Ascending aorta (tissue), 2 donors: Measurements from ENCODE around the gene KIAA1671. TPM values are rescaled to one million over a fixed set of nuclear protein-coding genes. Genes with fewer than 3 reads are reported as not detected.

Experiments used
- DNase-seq, 2 donors: peaks; one replicate each; pipeline ENCODE4 v3.0.0-alpha.2; 2019; ENCODE audit warnings: low spot score in 2 of 2
- H3K27ac ChIP-seq, 2 donors: fragments of 200-600 bp; sonication (generic); one replicate each; pipeline ENCODE4 v1.5.1; 2016 to 2017; ENCODE audit warnings: mild to moderate bottlenecking in 1 of 2
- H3K27me3 ChIP-seq: fragments of 200-600 bp; sonication (generic); one replicate; pipeline ENCODE4 v1.5.1; 2017
- H3K36me3 ChIP-seq, 2 donors: fragments of 200-600 bp; sonication (generic); one replicate each; pipeline ENCODE4 v1.5.1; 2016
- H3K4me1 ChIP-seq, 2 donors: fragments of 200-600 bp; sonication (generic); one replicate each; pipeline ENCODE4 v1.5.1; 2016 to 2017; ENCODE audit warnings: mild to moderate bottlenecking in 1 of 2
- H3K4me3 ChIP-seq, 2 donors: fragments of 200-600 bp; sonication (generic); one replicate each; pipeline ENCODE4 v1.5.1; 2016 to 2017; ENCODE audit warnings: mild to moderate bottlenecking in 1 of 2
- H3K9me3 ChIP-seq, 2 donors: fragments of 200-600 bp; sonication (generic); one replicate each; pipeline ENCODE4 v1.5.1; 2016
- CTCF ChIP-seq, 3 experiments: fragments of 200-600 bp in 2 of 3; fragments of 450-650 bp in 1 of 3; sonication (generic) in 2 of 3; IDR thresholded peaks; one replicate each; pipeline ENCODE4 v1.5.1; 2016 to 2019; ENCODE audit warnings: antibody characterized with exemption in 3 of 3, mild to moderate bottlenecking in 1 of 3, moderate library complexity in 1 of 3
- intact Hi-C: fragments of 100-400 bp; cut with DNase I; formaldehyde crosslinking; loops from one replicate; pipeline ENCODE4 v1.15.1; 2023
- total RNA-seq: library from RNA; depleted of rRNA; stranded (reverse); fragments of >200 nt; gene quantifications from one replicate; pipeline ENCODE4 v1.1.0, GENCODE V29; 2016

KIAA1671 gene
- total RNA-seq, 1 donor from 2014 or later: 79.0 TPM

DNA sequence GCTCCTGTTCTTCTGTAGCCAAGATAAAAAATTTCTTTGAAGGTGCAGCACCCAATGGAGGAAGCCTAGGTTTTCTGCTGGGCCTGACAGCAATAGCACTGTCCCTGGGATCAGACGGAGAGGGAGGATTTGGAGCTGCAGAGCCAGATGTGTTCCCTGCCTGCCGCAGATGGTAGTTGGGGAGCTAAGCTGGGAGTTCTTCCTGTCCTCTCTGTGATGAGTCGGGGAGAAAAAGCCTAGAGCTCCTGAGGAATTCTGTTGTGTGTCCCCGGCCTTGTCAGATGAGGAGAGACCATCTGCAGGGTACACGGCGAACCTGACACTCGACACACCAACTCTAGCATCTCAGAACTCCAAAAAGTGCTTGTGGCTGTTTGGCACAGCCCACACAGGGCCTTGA lies 143.4 kb downstream of the KIAA1671 start:
- peaks cover 12 to 57% of the 10 kb centered on the region in 2 donors for H3K4me1 ChIP-seq
- no peak overlapping the region for H3K4me3 ChIP-seq
- no peaks in the 10 kb centered on the region for H3K36me3 ChIP-seq
- no peak for TF ChIP-seq CTCF (IDR thresholded peaks at IDR 0.05)
- intact Hi-C loops: no loop called here
- peak overlapping the region; percentile 60 to 61 for H3K27ac ChIP-seq
- no peaks in the 10 kb centered on the region for H3K27me3 ChIP-seq
- no peak for DNase-seq
- H3K9me3 ChIP-seq: no peaks in the 10 kb centered on the region

DNA sequence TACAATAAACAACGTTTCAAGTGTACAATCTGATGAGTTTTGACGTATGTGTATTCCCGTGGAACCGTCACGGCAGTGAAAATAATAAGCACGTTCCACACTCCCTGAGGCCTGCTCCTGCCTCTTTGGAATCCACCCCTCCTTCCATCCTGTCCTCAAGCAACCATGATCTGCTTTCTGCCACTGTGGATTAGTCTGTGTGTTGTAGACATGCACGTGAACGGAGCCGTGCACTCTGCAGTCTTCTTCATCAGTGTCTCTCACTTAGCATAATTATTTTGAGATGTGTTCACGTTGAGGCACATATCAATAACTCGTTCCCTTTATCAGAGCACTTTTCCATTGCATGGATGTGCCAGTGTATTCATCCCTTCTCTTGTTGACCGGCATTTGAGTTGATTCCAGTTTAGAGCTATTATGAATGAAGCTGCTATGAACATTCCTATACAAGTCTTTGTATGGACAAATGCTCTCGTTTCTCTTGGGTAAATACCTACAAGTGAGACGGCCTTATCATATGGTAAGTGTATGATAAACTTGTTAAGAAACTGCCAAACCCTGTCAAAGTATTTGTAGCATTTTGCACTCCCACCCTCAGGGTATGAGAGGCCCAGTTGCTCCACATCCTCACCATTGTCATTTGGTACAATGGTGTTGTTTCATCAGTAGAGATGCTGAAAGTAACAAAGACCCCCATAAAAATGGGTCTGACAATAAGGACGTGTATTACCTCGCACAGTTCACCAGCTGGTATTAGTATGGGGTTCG lies 144.3 kb downstream of the KIAA1671 start:
- Histone ChIP-seq H3K9me3 (no peaks in the 10 kb centered on the region), H3K27ac (peak overlapping the region; percentile 60 to 61), H3K4me3 (no peak overlapping the region), H3K27me3 (no peaks in the 10 kb centered on the region), H3K4me1 (peaks cover 16 to 67% of the 10 kb centered on the region in 2 donors), H3K36me3 (no peaks in the 10 kb centered on the region)
- no peak for DNase-seq
- TF ChIP-seq CTCF (IDR thresholded peaks at IDR 0.05): no peak
- intact Hi-C loops: no loop called here

DNA sequence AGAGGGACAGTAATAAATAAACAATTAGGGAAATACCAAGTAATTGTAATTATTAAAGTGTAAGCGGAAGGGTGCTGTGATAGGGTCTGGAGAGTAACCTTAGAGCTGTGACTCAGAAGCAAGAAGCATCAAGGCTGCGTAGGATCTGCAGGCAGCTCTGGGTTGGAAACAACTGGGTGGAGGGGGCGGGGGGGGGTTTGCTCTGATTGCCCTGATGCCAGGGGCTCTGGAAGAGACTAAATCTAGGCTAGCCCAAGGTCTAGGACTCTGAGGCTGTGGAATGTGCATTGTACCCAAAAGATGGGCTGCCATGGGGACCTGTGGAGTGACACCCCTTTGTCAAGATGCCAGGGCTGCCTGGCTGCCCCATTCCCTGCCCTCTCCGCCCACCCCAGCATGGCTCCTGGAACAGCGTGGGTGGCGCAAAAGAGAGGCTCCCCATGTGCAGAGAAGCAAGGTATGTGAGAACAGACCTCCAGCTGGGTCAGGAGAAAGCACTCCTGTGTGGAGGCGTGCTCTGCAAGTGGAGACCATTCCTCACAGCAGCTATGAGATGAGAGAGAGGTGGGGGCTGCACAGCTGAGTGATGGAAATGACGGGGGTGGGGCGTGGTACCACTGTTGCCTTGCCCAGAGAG lies 146.0 kb downstream of the KIAA1671 start:
- no peak for DNase-seq
- intact Hi-C loops: loop anchor here (1.0 kb wide), 1 partner anchor 12 kb away; no protein-coding TSS in a partner anchor
- Histone ChIP-seq H3K27ac (peak overlapping the region; percentile 82 to 91), H3K4me1 (peaks cover 16 to 56% of the 10 kb centered on the region in 2 donors), H3K9me3 (no peaks in the 10 kb centered on the region), H3K36me3 (no peaks in the 10 kb centered on the region), H3K4me3 (no peak overlapping the region), H3K27me3 (no peaks in the 10 kb centered on the region)
- TF ChIP-seq CTCF (IDR thresholded peaks at IDR 0.05): no peak

GRCh38 chr22:25099202-25099601 lies 146.7 kb downstream of the KIAA1671 start:
- H3K4me1 ChIP-seq: peaks cover 16 to 52% of the 10 kb centered on the region in 2 donors
- TF ChIP-seq CTCF (IDR thresholded peaks at IDR 0.05): no peak
- peak overlapping the region; percentile 82 to 91 for H3K27ac ChIP-seq
- no peaks in the 10 kb centered on the region for H3K9me3 ChIP-seq
- intact Hi-C loops: loop anchor here (1.0 kb wide), 1 partner anchor 13 kb away; no protein-coding TSS in a partner anchor
- no peak overlapping the region for H3K4me3 ChIP-seq
- no peaks in the 10 kb centered on the region for H3K36me3 ChIP-seq
- DNase-seq: no peak
- H3K27me3 ChIP-seq: no peaks in the 10 kb centered on the region

GRCh38 chr22:25100402-25100801 lies 147.9 kb downstream of the KIAA1671 start:
- Histone ChIP-seq H3K27ac (peak overlapping the region; percentile 82 to 91), H3K27me3 (no peaks in the 10 kb centered on the region), H3K36me3 (no peaks in the 10 kb centered on the region), H3K9me3 (no peaks in the 10 kb centered on the region), H3K4me1 (peaks cover 16 to 48% of the 10 kb centered on the region in 2 donors), H3K4me3 (no peak overlapping the region)
- TF ChIP-seq CTCF (IDR thresholded peaks at IDR 0.05): no peak
- intact Hi-C loops: no loop called here
- no peak for DNase-seq
